Psoas muscle (tissue), 8 donors: Measurements from ENCODE around the gene SIK2. TPM values are rescaled to one million over a fixed set of nuclear protein-coding genes. Genes with fewer than 3 reads are reported as not detected.

Source experiments
- ATAC-seq, 4 donors: fragments of 200-7000 bp; cut with Tn5 transposase; one replicate each; pipeline ENCODE4 v1.9.1; 2020; ENCODE audit warnings: moderate library complexity in 3 of 4, mild to moderate bottlenecking in 2 of 4
- DNase-seq, 2 donors: peaks; one replicate each; pipeline ENCODE4 v3.0.0-alpha.2; 2020
- H3K27ac ChIP-seq: fragments of 200-600 bp; one replicate; pipeline ENCODE4 v1.8.0; 2022
- H3K27me3 ChIP-seq, 3 donors: fragments of 200-600 bp in 1 of 3; one replicate each; pipeline versions ENCODE4 v1.6.1 to v1.8.0; 2013 to 2022; ENCODE audit warnings: low read length in 2 of 3, mild to moderate bottlenecking in 2 of 3, moderate library complexity in 1 of 3; ENCODE audit not compliant: insufficient read depth in 3 of 3
- H3K36me3 ChIP-seq, 2 donors: fragments of 200-600 bp in 1 of 2; one replicate each; pipeline versions ENCODE4 v1.6.1 to v1.8.0; 2013 to 2022; ENCODE audit warnings: low read depth in 1 of 2, mild to moderate bottlenecking in 1 of 2, moderate library complexity in 1 of 2; ENCODE audit not compliant: insufficient read depth in 1 of 2
- H3K4me1 ChIP-seq: fragments of 200-600 bp; one replicate; pipeline ENCODE4 v1.8.0; 2022
- H3K4me3 ChIP-seq: fragments of 200-600 bp; one replicate; pipeline ENCODE4 v1.8.0; 2022; ENCODE audit warnings: mild to moderate bottlenecking
- H3K9me3 ChIP-seq: fragments of 200-600 bp; one replicate; pipeline ENCODE4 v1.8.0; 2022
- WGBS, 3 donors: extraction: QIAGEN DNeasy Blood & Tissue Kit; methylation state at CpG; one replicate each; pipeline versions ENCODE4 v1.1.6 to v1.1.7; 2013; 5-methylcytosine and 5-hydroxymethylcytosine counted together
- intact Hi-C, 2 donors: fragments of 100-400 bp; cut with DNase I; formaldehyde crosslinking; loops; one replicate each; pipeline versions ENCODE4 v1.11.0 to v1.14.2; 2022
- polyA plus RNA-seq, 3 donors: library from polyadenylated mRNA; stranded (reverse); fragments of 200-250 nt; gene quantifications; one replicate each; pipeline ENCODE4 v1.2.3, GENCODE V29; 2013
- total RNA-seq, 4 donors: library from RNA; stranded (reverse); fragmentation: NEBNext Ultra II Directional in 2 of 4; extraction: Animal tissue kit (Norgen Biotek cat#: 25700) in 2 of 4; gene quantifications; one replicate each; pipeline versions ENCODE4 v1.2.1 to v1.2.4, GENCODE V29; 2021 to 2023
- TF ChIP-seq, protein P1 (sequence below): fragments of 200-600 bp; IDR thresholded peaks from one replicate; pipeline ENCODE4 v1.8.0; 2022; ENCODE audit warnings: antibody characterized with exemption
- donor health status: healthy with polysubstance abuse.
- donor health status: DM: no; HTN: no; CAD: no; lungs with moderate emphysema.
- donor health status: Bipolar disorder and iron deficiency.
- donor health status: healthy.
- donor health status: DM: yes; HTN: yes; CAD: no.
- donor health status: DM: no; HTN: no; CAD: no.
- donor health status: DM: no; HTN: no; CAD: no.
- donor health status: DM: yes; HTN: yes; CAD: no.

SIK2 gene
- total and polyA plus RNA-seq, 7 donors = 9.0 to 69.6 (median 30.4) TPM

DNA sequence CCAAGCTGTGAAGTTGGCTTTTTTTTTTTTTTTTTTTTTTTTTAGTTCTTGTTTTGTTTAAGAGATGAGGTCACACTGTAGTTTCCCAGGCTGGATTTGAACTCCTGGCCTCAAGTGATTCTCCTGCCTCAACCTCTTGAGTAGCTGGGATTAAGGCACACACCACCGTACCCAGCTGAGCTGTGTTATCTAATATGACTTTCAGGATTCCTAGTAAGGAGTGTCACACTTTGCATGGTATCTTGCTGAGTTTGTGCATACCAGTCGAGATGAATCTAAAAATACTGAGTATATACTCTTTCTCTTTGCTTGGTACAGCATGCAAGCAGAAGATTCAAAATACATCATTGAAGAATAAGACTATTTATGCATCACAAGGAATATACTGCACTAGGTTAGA lies 58.6 kb downstream of the SIK2 start:
- peak; percentile 42 to 72 (median 56) for ATAC-seq
- no peaks in the 10 kb centered on the region for H3K9me3 ChIP-seq
- 31 to 47% (median 32%) methylated on average over 2 of the region's 2 CpGs for WGBS, 3 donors
- intact Hi-C loops = no loop called here
- no peak overlapping the region for H3K4me3 ChIP-seq
- H3K4me1 ChIP-seq = peaks cover 10% of the 10 kb centered on the region
- no peak overlapping the region for H3K27ac ChIP-seq
- no peaks in the 10 kb centered on the region for H3K27me3 ChIP-seq
- TF ChIP-seq, protein P1, sequence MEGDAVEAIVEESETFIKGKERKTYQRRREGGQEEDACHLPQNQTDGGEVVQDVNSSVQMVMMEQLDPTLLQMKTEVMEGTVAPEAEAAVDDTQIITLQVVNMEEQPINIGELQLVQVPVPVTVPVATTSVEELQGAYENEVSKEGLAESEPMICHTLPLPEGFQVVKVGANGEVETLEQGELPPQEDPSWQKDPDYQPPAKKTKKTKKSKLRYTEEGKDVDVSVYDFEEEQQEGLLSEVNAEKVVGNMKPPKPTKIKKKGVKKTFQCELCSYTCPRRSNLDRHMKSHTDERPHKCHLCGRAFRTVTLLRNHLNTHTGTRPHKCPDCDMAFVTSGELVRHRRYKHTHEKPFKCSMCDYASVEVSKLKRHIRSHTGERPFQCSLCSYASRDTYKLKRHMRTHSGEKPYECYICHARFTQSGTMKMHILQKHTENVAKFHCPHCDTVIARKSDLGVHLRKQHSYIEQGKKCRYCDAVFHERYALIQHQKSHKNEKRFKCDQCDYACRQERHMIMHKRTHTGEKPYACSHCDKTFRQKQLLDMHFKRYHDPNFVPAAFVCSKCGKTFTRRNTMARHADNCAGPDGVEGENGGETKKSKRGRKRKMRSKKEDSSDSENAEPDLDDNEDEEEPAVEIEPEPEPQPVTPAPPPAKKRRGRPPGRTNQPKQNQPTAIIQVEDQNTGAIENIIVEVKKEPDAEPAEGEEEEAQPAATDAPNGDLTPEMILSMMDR = no peak
- DNase-seq = no peak
- H3K36me3 ChIP-seq = no peaks in the 10 kb centered on the region

DNA sequence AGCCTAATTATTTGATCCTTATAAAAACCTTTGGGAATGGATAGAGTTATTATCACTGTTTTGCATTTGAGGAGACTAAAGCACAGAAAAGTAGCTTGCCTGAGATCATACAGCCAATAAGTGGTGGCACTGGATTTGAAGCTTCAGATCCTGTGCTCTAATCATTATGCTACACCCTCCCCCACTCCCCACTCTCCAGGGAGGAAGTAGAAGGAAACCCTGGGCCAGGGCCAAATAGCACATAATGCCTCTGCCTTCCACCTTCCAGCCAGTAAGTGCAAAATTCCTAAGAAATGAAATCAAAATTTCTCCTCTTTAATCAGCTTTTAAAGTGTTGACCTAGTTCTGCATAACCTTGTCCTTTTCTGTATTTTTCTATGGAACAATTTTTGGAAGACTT lies 61.6 kb downstream of the SIK2 start:
- Histone ChIP-seq H3K27ac (no peak overlapping the region), H3K27me3 (no peaks in the 10 kb centered on the region), H3K4me3 (no peak overlapping the region), H3K4me1 (peaks cover 10% of the 10 kb centered on the region), H3K36me3 (no peaks in the 10 kb centered on the region), H3K9me3 (no peaks in the 10 kb centered on the region)
- ATAC-seq (no peak), DNase-seq (peak in 1 of 2 donors; percentile 37)
- intact Hi-C loops = no loop called here
- TF ChIP-seq, protein P1 = no peak

DNA sequence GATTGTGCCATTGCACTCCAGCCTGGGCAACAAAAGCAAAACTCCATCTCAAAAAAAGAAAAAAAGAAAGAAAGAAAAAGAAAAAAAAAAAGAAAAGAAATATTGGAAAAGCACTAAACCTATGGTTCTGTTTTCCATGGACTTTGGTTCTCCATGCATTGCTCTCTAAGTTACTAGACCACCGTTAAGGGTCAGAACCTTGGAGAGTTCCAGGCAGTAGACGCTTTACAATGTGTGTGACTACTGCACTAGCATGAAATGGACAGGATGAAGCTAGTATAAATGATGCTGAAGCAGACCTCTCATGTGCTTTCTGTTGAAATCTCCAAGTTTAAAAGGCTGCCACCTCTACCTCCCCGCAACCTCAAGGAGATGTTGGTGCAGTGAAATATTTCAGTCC lies 63.5 kb downstream of the SIK2 start:
- Histone ChIP-seq H3K36me3 (peaks cover 0 to 2% of the 10 kb centered on the region in 2 donors), H3K9me3 (no peaks in the 10 kb centered on the region), H3K27ac (no peak overlapping the region), H3K4me1 (peaks cover 7% of the 10 kb centered on the region), H3K4me3 (no peak overlapping the region), H3K27me3 (no peaks in the 10 kb centered on the region)
- DNase-seq (no peak), ATAC-seq (peak in 2 of 4 donors; percentile 45 to 54)
- WGBS, 3 donors = 42 to 47% (median 45%) methylated on average over 3 of the region's 3 CpGs
- TF ChIP-seq, protein P1 = no peak
- intact Hi-C loops = loop anchor here in 1 of 2 donors (5.0 kb wide), 1 partner anchor 33 kb away; no protein-coding TSS in a partner anchor

DNA sequence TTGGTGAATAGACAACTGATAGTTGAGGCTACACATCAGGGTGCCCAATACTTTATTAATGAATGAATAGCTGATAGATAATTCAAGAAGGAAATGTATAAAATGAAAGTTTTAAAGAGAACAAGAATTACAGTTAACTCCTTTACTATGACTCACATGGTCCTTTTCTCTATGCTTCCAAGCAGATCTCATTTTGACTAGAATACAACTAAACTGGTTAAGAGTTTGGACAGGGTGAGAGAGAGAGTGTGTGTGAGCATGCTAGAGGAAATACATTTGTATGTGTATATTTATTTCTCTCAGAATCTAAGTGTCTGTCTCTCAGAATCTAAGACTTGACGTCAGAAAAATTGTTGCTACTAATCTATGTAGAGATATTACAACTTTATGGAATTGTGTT lies 66.7 kb downstream of the SIK2 start:
- 93 to 97% (median 95%) methylated on average over 1 of the region's 1 CpG for WGBS, 3 donors
- H3K4me3 ChIP-seq = no peak overlapping the region
- H3K9me3 ChIP-seq = no peaks in the 10 kb centered on the region
- peaks cover under 1 to 24% of the 10 kb centered on the region in 2 donors for H3K36me3 ChIP-seq
- TF ChIP-seq, protein P1 = no peak
- peaks cover 1% of the 10 kb centered on the region for H3K4me1 ChIP-seq
- H3K27ac ChIP-seq = no peak overlapping the region
- intact Hi-C loops = loop anchor here in 1 of 2 donors (5.0 kb wide), 1 partner anchor 37 kb away; no protein-coding TSS in a partner anchor
- DNase-seq (no peak), ATAC-seq (no peak)
- no peaks in the 10 kb centered on the region for H3K27me3 ChIP-seq

DNA sequence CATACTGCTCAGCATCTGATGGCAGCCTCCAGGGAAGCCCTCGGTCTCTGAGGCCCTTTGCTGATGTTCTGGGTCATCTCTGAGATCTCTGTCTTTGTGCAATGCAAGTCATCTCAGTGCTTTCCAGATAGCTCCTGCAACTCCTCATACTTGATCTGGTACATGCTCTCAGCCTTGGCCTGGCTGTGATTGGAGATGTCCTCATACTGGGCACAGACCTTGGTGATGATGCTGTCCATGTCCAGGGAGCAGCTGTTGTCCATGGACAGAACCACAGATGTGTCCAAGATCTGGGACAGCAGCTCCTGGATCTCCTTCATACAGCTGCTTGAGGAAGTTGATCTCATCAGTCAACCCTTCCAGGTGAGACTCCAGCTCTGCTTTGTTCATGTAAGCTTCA lies 69.1 kb downstream of the SIK2 start:
- TF ChIP-seq, protein P1 = no peak

More for the DNA sequence above, 69.1 kb downstream of the SIK2 start:
- H3K36me3 ChIP-seq = peaks cover 3 to 36% of the 10 kb centered on the region in 2 donors
- no peak overlapping the region for H3K4me3 ChIP-seq
- peak in 3 of 4 donors; percentile 40 to 69 (median 64) for ATAC-seq
- no peaks in the 10 kb centered on the region for H3K27me3 ChIP-seq
- no peak overlapping the region for H3K27ac ChIP-seq
- intact Hi-C loops = loop anchor here in 1 of 2 donors (5.0 kb wide), 1 partner anchor 34 kb away; no protein-coding TSS in a partner anchor
- H3K4me1 ChIP-seq = peaks cover 5% of the 10 kb centered on the region
- DNase-seq = no peak
- 81 to 100% (median 87%) methylated on average over 1 of the region's 1 CpG for WGBS, 3 donors
- H3K9me3 ChIP-seq = no peaks in the 10 kb centered on the region
